Left lung (tissue), 10 donors: ENCODE results near the gene NUP205. TPM values are rescaled to one million over a fixed set of nuclear protein-coding genes. Genes with fewer than 3 reads are reported as not detected.

Experiments used
- ATAC-seq: fragments of 200-7000 bp; cut with Tn5 transposase; one replicate; pipeline ENCODE4 v1.9.1; 2020; ENCODE audit warnings: moderate library complexity
- DNase-seq, 4 donors: peaks; one replicate each; pipeline ENCODE4 v3.0.0-alpha.2; 2013 to 2020
- H3K27ac ChIP-seq, 2 donors: fragments of 200-600 bp; sonication (generic) in 1 of 2; one replicate each; pipeline versions ENCODE4 v1.5.0 to v1.8.0; 2020 to 2021
- H3K27me3 ChIP-seq, 2 donors: fragments of 200-600 bp; sonication (generic) in 1 of 2; one replicate each; pipeline versions ENCODE4 v1.5.0 to v1.8.0; 2020 to 2021
- H3K36me3 ChIP-seq, 2 donors: fragments of 200-600 bp; sonication (generic) in 1 of 2; one replicate each; pipeline versions ENCODE4 v1.5.0 to v1.8.0; 2020 to 2021
- H3K4me1 ChIP-seq, 2 donors: fragments of 200-600 bp; one replicate each; pipeline ENCODE4 v1.8.0; 2021
- H3K4me3 ChIP-seq, 2 donors: fragments of 200-600 bp; sonication (generic) in 1 of 2; one replicate each; pipeline versions ENCODE4 v1.5.0 to v1.8.0; 2020 to 2021; ENCODE audit warnings: mild to moderate bottlenecking in 1 of 2
- H3K9me3 ChIP-seq, 2 donors: fragments of 200-600 bp; sonication (generic) in 1 of 2; one replicate each; pipeline versions ENCODE4 v1.5.0 to v1.8.0; 2020 to 2021
- intact Hi-C, 2 donors: fragments of 100-400 bp; cut with DNase I; formaldehyde crosslinking; loops; one replicate each; pipeline versions ENCODE4 v1.11.2 to v1.14.2; 2022
- polyA plus RNA-seq, 6 donors: library from polyadenylated mRNA; unstranded; fragments of 120-200 nt; gene quantifications; one replicate each; pipeline ENCODE4 v1.2.1, GENCODE V29; 2013; ENCODE audit not compliant: insufficient read length in 6 of 6
- total RNA-seq, 2 donors: library from RNA; stranded (reverse); fragmentation: NEBNext Ultra II Directional; extraction: Animal tissue kit (Norgen Biotek cat#: 25700); gene quantifications; one replicate each; pipeline ENCODE4 v1.2.1, GENCODE V29; 2021
- TF ChIP-seq, protein P1 (sequence below), 2 donors: fragments of 200-600 bp; sonication (generic) in 1 of 2; IDR thresholded peaks; one replicate each; pipeline versions ENCODE4 v1.5.0 to v1.8.0; 2021; ENCODE audit warnings: antibody characterized with exemption in 2 of 2
- donor health status: DM: no; HTN: yes; CAD: no.
- donor health status: DM: no; HTN: no; CAD: no.

The NUP205 gene
- total and polyA plus RNA-seq, 8 donors: 42.7 to 82.3 (median 74.3) TPM

- DNase-seq (no peak), ATAC-seq (no peak)
- H3K36me3 ChIP-seq: peaks cover 0 to 10% of the 10 kb centered on the region in 2 donors
- H3K4me3 ChIP-seq: no peak overlapping the region
- no peaks in the 10 kb centered on the region for H3K9me3 ChIP-seq
- H3K27me3 ChIP-seq: no peaks in the 10 kb centered on the region
- TF ChIP-seq, protein P1, sequence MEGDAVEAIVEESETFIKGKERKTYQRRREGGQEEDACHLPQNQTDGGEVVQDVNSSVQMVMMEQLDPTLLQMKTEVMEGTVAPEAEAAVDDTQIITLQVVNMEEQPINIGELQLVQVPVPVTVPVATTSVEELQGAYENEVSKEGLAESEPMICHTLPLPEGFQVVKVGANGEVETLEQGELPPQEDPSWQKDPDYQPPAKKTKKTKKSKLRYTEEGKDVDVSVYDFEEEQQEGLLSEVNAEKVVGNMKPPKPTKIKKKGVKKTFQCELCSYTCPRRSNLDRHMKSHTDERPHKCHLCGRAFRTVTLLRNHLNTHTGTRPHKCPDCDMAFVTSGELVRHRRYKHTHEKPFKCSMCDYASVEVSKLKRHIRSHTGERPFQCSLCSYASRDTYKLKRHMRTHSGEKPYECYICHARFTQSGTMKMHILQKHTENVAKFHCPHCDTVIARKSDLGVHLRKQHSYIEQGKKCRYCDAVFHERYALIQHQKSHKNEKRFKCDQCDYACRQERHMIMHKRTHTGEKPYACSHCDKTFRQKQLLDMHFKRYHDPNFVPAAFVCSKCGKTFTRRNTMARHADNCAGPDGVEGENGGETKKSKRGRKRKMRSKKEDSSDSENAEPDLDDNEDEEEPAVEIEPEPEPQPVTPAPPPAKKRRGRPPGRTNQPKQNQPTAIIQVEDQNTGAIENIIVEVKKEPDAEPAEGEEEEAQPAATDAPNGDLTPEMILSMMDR (IDR thresholded peaks at IDR 0.05): no peak
- H3K4me1 ChIP-seq: no peaks in the 10 kb centered on the region
- intact Hi-C loops: no loop called here
- H3K27ac ChIP-seq: no peak overlapping the region
Observed at GRCh38 chr7:135653340-135654080, 95.8 kb downstream of the NUP205 start.

GRCh38 chr7:135658564-135658963 lies 100.8 kb downstream of the NUP205 start:
- Histone ChIP-seq H3K4me3 (no peak overlapping the region), H3K36me3 (no peaks in the 10 kb centered on the region), H3K9me3 (no peaks in the 10 kb centered on the region), H3K27ac (peak overlapping the region in 1 of 2 donors; percentile 60), H3K4me1 (peaks cover 6 to 16% of the 10 kb centered on the region in 2 donors), H3K27me3 (no peaks in the 10 kb centered on the region)
- DNase-seq (no peak), ATAC-seq (no peak)
- intact Hi-C loops: no loop called here
- TF ChIP-seq, protein P1 (IDR thresholded peaks at IDR 0.05): no peak

DNA sequence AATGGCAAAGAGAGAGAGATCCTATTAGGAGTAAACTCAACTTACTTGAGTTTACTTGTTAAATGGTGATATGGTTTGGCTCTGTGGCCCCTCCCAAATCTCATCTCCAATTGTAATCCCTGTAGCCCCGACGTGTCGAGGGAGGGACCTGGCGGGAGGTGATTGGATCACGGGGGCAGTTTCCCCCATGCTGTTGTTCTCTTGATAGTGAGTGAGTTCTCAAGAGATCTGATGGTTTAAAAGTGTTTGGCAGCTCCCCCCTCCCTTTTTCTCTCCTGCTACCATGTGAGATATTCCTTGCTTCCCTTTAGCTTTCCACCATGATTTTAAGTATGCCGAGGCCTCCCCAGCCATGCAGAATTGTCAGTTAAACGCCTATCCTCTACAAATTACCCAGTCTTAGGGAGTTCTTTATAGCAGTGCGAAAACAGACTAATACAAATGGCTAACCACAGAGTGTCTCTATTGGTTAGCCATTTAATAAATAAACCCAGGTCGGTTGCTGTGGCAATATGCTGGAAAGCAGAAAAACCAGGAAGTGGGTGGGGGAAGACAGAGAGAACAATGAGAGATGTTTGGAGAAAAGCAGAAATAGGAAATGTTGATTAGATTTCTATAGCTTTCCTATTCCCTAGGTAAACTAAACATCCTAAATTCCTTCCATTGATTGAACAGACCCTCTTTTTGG lies 101.6 kb downstream of the NUP205 start:
- DNase-seq (no peak), ATAC-seq (no peak)
- Histone ChIP-seq H3K4me1 (peaks cover 12 to 23% of the 10 kb centered on the region in 2 donors), H3K27ac (peak overlapping the region in 1 of 2 donors; percentile 60), H3K27me3 (no peaks in the 10 kb centered on the region), H3K4me3 (no peak overlapping the region), H3K36me3 (no peaks in the 10 kb centered on the region), H3K9me3 (no peaks in the 10 kb centered on the region)
- intact Hi-C loops: no loop called here
- TF ChIP-seq, protein P1 (IDR thresholded peaks at IDR 0.05): no peak

- H3K4me1 ChIP-seq: peaks cover 12 to 41% of the 10 kb centered on the region in 2 donors
- H3K9me3 ChIP-seq: no peaks in the 10 kb centered on the region
- no peaks in the 10 kb centered on the region for H3K27me3 ChIP-seq
- no peaks in the 10 kb centered on the region for H3K36me3 ChIP-seq
- ATAC-seq (peak; percentile 62), DNase-seq (peak in 1 of 4 donors; percentile 38)
- TF ChIP-seq, protein P1 (IDR thresholded peaks at IDR 0.05): no peak
- H3K4me3 ChIP-seq: peak overlapping the region; percentile 73 to 79
- intact Hi-C loops: no loop called here
- H3K27ac ChIP-seq: peak overlapping the region; percentile 93 to 94
Observed at GRCh38 chr7:135661311-135662122, 103.8 kb downstream of the NUP205 start.

GRCh38 chr7:135662123-135662372 lies 104.3 kb downstream of the NUP205 start:
- ATAC-seq (no peak), DNase-seq (no peak)
- Histone ChIP-seq H3K27ac (peak overlapping the region; percentile 93 to 94), H3K4me3 (peak overlapping the region; percentile 73 to 79), H3K36me3 (no peaks in the 10 kb centered on the region), H3K4me1 (peaks cover 12 to 46% of the 10 kb centered on the region in 2 donors), H3K27me3 (no peaks in the 10 kb centered on the region), H3K9me3 (no peaks in the 10 kb centered on the region)
- intact Hi-C loops: no loop called here
- TF ChIP-seq, protein P1 (IDR thresholded peaks at IDR 0.05): peak in 1 of 2 donors; percentile 81
